IPS DF 6.9 (cell line): ENCODE measurements around the gene SNX19.

Source experiments
- DNase-seq: peaks from one replicate; pipeline ENCODE4 v3.0.0-alpha.2; 2013; ENCODE audit warnings: low read depth, low spot score
- H3K27ac ChIP-seq: one replicate; pipeline ENCODE4 v1.5.1; 2013; ENCODE audit warnings: low read length, control low read depth
- H3K27me3 ChIP-seq: 2 replicates; pipeline ENCODE4 v1.6.1; 2013; ENCODE audit warnings: mild to moderate bottlenecking, low read length; ENCODE audit not compliant: control insufficient read depth, insufficient read depth
- H3K36me3 ChIP-seq: 2 replicates; pipeline ENCODE4 v1.6.1; 2013; ENCODE audit warnings: low read length; ENCODE audit not compliant: control insufficient read depth, insufficient read depth
- H3K4me1 ChIP-seq: 2 replicates; pipeline ENCODE4 v1.6.1; 2013; ENCODE audit warnings: low read length; ENCODE audit not compliant: control insufficient read depth, insufficient read depth
- H3K4me3 ChIP-seq: 2 replicates; pipeline ENCODE4 v1.5.1; 2013; ENCODE audit warnings: mild to moderate bottlenecking, low read length
- H3K9me3 ChIP-seq: 2 replicates; pipeline ENCODE4 v1.6.1; 2013; ENCODE audit warnings: low read length, inconsistent platforms; ENCODE audit not compliant: control insufficient read depth, insufficient read depth
- WGBS: extraction: QIAGEN DNeasy Blood & Tissue Kit; methylation state at CpG from one replicate; pipeline ENCODE4 v1.1.7; 2013; ENCODE audit warnings: mixed read lengths, missing lambda C conversion rate; ENCODE audit not compliant: insufficient read length, insufficient coverage; 5-methylcytosine and 5-hydroxymethylcytosine counted together

Gene SNX19

GRCh38 chr11:130908061-130908460, 8.2 kb downstream of the SNX19 start:
- H3K36me3 ChIP-seq, result peaks cover 11% of the 10 kb centered on the region
- no peaks in the 10 kb centered on the region for H3K4me1 ChIP-seq
- H3K27me3 ChIP-seq, result no peaks in the 10 kb centered on the region
- no peak overlapping the region for H3K27ac ChIP-seq
- H3K4me3 ChIP-seq, result no peak overlapping the region
- no CpG with 5 or more reads among the region's 6 CpGs for WGBS
- H3K9me3 ChIP-seq, result no peaks in the 10 kb centered on the region
- no peak for DNase-seq

- H3K9me3 ChIP-seq, result no peaks in the 10 kb centered on the region
- no peak for DNase-seq
- H3K36me3 ChIP-seq, result peaks cover 14% of the 10 kb centered on the region
- no peaks in the 10 kb centered on the region for H3K27me3 ChIP-seq
- no peak overlapping the region for H3K27ac ChIP-seq
- no peaks in the 10 kb centered on the region for H3K4me1 ChIP-seq
- H3K4me3 ChIP-seq, result no peak overlapping the region
Measured at GRCh38 chr11:130907229-130907628, 9.1 kb downstream of the SNX19 start.

- peaks cover 14% of the 10 kb centered on the region for H3K36me3 ChIP-seq
- H3K4me1 ChIP-seq, result no peaks in the 10 kb centered on the region
- no CpG with 5 or more reads among the region's 2 CpGs for WGBS
- no peaks in the 10 kb centered on the region for H3K27me3 ChIP-seq
- H3K9me3 ChIP-seq, result no peaks in the 10 kb centered on the region
- DNase-seq, result no peak
- H3K4me3 ChIP-seq, result no peak overlapping the region
- H3K27ac ChIP-seq, result no peak overlapping the region
Measured at GRCh38 chr11:130906616-130907015, 9.7 kb downstream of the SNX19 start.

DNA sequence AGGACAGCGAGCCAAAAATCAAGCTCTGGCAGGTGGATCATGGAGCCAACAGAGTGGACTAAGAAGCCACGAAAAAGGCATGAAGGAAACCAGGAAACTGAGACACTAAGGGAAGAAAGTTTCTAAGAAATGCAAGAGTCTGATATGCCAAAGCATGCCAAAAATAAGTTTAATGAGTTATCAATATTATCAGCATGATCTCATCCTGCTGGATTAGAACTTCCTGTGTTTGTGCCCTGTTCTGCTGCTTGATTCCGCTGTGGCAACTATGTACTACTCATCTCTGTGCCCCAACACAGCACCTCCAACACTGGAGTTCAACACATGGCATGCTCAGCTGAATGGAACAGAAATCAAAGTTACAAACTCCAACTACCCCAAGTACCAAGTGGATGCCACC, 10.8 kb downstream of the SNX19 start:
- whole genome bisulfite sequencing, result no CpG with 5 or more reads among the region's 3 CpGs
- Histone ChIP-seq H3K9me3 (no peaks in the 10 kb centered on the region), H3K4me1 (no peaks in the 10 kb centered on the region), H3K36me3 (peaks cover 14% of the 10 kb centered on the region), H3K27me3 (no peaks in the 10 kb centered on the region), H3K27ac (no peak overlapping the region), H3K4me3 (no peak overlapping the region)
- no peak for DNase-seq

GRCh38 chr11:130904380-130904779, 11.9 kb downstream of the SNX19 start:
- Histone ChIP-seq H3K36me3 (peaks cover 14% of the 10 kb centered on the region), H3K27ac (no peak overlapping the region), H3K4me3 (no peak overlapping the region), H3K4me1 (no peaks in the 10 kb centered on the region), H3K9me3 (no peaks in the 10 kb centered on the region), H3K27me3 (no peaks in the 10 kb centered on the region)
- WGBS, result no CpG with 5 or more reads among the region's 1 CpG
- DNase-seq, result no peak

- no peak overlapping the region for H3K27ac ChIP-seq
- H3K4me3 ChIP-seq, result no peak overlapping the region
- DNase-seq, result no peak
- peaks cover 11% of the 10 kb centered on the region for H3K36me3 ChIP-seq
- no peaks in the 10 kb centered on the region for H3K9me3 ChIP-seq
- WGBS, result no CpG with 5 or more reads among the region's 3 CpGs
- no peaks in the 10 kb centered on the region for H3K27me3 ChIP-seq
- H3K4me1 ChIP-seq, result no peaks in the 10 kb centered on the region
Measured at GRCh38 chr11:130902380-130902779, 13.9 kb downstream of the SNX19 start.

GRCh38 chr11:130899106-130899505, 17.2 kb downstream of the SNX19 start:
- Histone ChIP-seq H3K4me1 (peaks cover 1% of the 10 kb centered on the region; the same call in 1 of the 2 replicates), H3K27ac (no peak overlapping the region), H3K27me3 (no peaks in the 10 kb centered on the region), H3K4me3 (no peak overlapping the region), H3K36me3 (peaks cover 8% of the 10 kb centered on the region), H3K9me3 (no peaks in the 10 kb centered on the region)
- WGBS, result no CpG with 5 or more reads among the region's 4 CpGs
- no peak for DNase-seq

DNA sequence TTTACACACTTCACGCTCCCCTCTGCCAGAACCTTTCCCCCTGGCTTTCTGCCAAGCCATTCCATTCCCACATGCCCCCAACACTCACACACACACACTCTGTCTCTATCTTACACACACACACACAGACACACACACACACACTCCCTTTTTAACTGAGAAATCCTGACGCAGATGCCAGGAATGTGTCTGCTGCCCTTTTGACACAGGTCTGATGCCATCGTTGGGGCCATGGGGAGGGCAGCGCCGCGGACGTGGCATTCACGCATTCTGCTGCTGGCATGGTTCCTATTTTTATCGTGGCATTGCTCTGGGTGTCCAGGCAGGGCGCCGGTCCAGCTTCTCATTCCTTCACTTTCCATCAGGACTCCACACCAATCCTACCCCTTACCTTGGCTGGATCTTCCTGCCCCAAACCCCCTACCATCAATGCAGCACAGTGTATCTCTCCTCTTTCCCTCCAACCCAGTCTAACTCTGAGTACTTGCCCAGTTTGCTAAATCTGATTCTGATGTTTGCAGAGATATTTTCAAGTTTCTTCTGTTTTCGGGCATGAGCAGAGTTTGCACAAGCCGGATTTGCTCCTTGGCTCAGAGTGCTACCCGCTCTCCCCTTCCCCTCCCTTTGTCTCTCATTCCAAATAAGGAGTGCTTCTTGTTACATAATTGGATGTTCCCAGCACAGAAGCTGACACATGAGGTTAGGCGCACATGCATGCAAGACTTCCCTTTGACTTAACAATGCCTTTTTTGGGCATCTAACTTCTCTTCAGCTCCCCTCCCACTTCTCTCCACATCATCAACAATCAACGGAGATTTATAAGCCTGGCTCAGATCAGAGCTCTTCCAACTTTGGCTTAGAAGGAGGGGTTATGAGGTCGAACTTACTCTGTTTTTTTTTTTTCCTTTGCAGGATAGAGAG, 18.8 kb downstream of the SNX19 start:
- Histone ChIP-seq H3K36me3 (peaks cover 12% of the 10 kb centered on the region), H3K4me3 (no peak overlapping the region), H3K4me1 (peaks cover 3% of the 10 kb centered on the region), H3K27me3 (no peaks in the 10 kb centered on the region), H3K27ac (no peak overlapping the region), H3K9me3 (no peaks in the 10 kb centered on the region)
- WGBS, result no CpG with 5 or more reads among the region's 17 CpGs
- DNase-seq, result no peak

- no CpG with 5 or more reads among the region's 6 CpGs for WGBS
- H3K4me1 ChIP-seq, result peaks cover 3% of the 10 kb centered on the region
- peaks cover 9% of the 10 kb centered on the region for H3K36me3 ChIP-seq
- H3K4me3 ChIP-seq, result no peak overlapping the region
- H3K27me3 ChIP-seq, result no peaks in the 10 kb centered on the region
- DNase-seq, result peak; percentile 48
- H3K27ac ChIP-seq, result no peak overlapping the region
- H3K9me3 ChIP-seq, result no peaks in the 10 kb centered on the region
Measured at GRCh38 chr11:130894322-130895025, 21.8 kb downstream of the SNX19 start.

DNA sequence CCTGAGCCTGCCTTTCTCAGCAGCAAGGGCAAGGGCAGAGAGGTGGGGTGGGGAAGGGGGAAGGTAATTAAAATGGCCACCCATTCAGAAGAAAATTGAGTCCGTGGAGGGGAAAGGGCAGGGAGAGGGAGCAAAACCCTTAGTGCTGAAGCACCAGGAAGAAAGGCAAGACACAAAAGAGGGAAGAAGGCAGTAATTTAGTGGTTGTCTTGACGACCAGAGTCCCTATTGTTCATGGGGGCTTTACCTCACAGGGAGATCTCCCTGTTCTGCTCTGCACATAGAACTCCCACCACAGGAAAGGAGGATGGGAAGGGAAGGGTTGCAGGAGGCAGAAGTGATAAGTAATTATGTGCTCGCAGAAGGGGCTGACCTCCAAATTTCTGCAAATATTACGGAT, 23.4 kb downstream of the SNX19 start:
- H3K4me3 ChIP-seq, result no peak overlapping the region
- no peak for DNase-seq
- H3K9me3 ChIP-seq, result no peaks in the 10 kb centered on the region
- H3K27ac ChIP-seq, result no peak overlapping the region
- peaks cover 8% of the 10 kb centered on the region for H3K36me3 ChIP-seq
- no peaks in the 10 kb centered on the region for H3K27me3 ChIP-seq
- H3K4me1 ChIP-seq, result peaks cover 3% of the 10 kb centered on the region
- WGBS, result no CpG with 5 or more reads among the region's 4 CpGs
